Common myeloid progenitor, CD34-positive (primary cell): ENCODE measurements around the gene PGBD1.

Source experiments
- CTCF ChIA-PET: fragments of 350-600 bp; sonication (Branson Sonifier 250); formaldehyde crosslinking; loops from one replicate; lab custom pipeline; 2021; ENCODE audit warnings: antibody characterized with exemption; lab: Charles Lee
- POLR2A ChIA-PET: fragments of 350-600 bp; sonication (Branson Sonifier 250); formaldehyde crosslinking; loops from one replicate; lab custom pipeline; 2021; ENCODE audit warnings: antibody characterized with exemption; lab: Charles Lee
- DNase-seq, 3 donors: peaks; one replicate each; pipeline versions ENCODE4 v3.0.0 to v3.0.0-alpha.2; 2013
- H3K27ac ChIP-seq, 2 experiments: 1 replicate in 1 of 2; 2 replicates in 1 of 2; pipeline ENCODE4 v1.7.0; 2013; ENCODE audit warnings: inconsistent platforms in 2 of 2, low read length in 2 of 2, mild to moderate bottlenecking in 2 of 2, low read depth in 1 of 2, moderate library complexity in 1 of 2; ENCODE audit not compliant: severe bottlenecking in 2 of 2, insufficient read depth in 1 of 2, poor library complexity in 1 of 2
- H3K27me3 ChIP-seq, 5 experiments: replicated peaks in 2 of 5; 1 replicate in 3 of 5; 2 replicates in 2 of 5; pipeline versions ENCODE4 v1.6.1 to v1.7.0; 2013; ENCODE audit warnings: low read length in 4 of 5, mild to moderate bottlenecking in 2 of 5, moderate library complexity in 2 of 5, inconsistent platforms in 1 of 5; ENCODE audit not compliant: insufficient read depth in 5 of 5, control insufficient read depth in 4 of 5
- H3K36me3 ChIP-seq, 4 experiments: 1 replicate in 2 of 4; 2 replicates in 2 of 4; pipeline versions ENCODE4 v1.6.1 to v1.7.0; 2013; ENCODE audit warnings: low read length in 3 of 4, control low read depth in 1 of 4, mild to moderate bottlenecking in 1 of 4; ENCODE audit not compliant: control insufficient read depth in 4 of 4, insufficient read depth in 4 of 4
- H3K4me1 ChIP-seq, 4 experiments: 1 replicate in 3 of 4; 2 replicates in 1 of 4; pipeline versions ENCODE4 v1.6.1 to v1.7.1; 2013; ENCODE audit warnings: low read length in 3 of 4, mild to moderate bottlenecking in 3 of 4, control low read depth in 1 of 4, inconsistent platforms in 1 of 4, moderate library complexity in 1 of 4; ENCODE audit not compliant: control insufficient read depth in 4 of 4, insufficient read depth in 4 of 4; ENCODE audit errors: control extremely low read depth in 1 of 4
- H3K4me3 ChIP-seq, 7 experiments: 1 replicate in 4 of 7; 2 replicates in 3 of 7; pipeline versions ENCODE4 v1.5.1 to v1.7.0; 2013; ENCODE audit warnings: mild to moderate bottlenecking in 7 of 7, low read length in 6 of 7, moderate library complexity in 6 of 7, inconsistent platforms in 2 of 7, low read depth in 2 of 7, control low read depth in 1 of 7; ENCODE audit not compliant: insufficient read depth in 4 of 7, control insufficient read depth in 1 of 7; ENCODE audit errors: extremely low read depth in 1 of 7
- H3K9me3 ChIP-seq, 5 experiments: 1 replicate in 4 of 5; 2 replicates in 1 of 5; pipeline versions ENCODE4 v1.6.1 to v1.7.1; 2013; ENCODE audit warnings: low read length in 4 of 5, mild to moderate bottlenecking in 2 of 5, inconsistent platforms in 1 of 5, low read depth in 1 of 5, moderate library complexity in 1 of 5; ENCODE audit not compliant: control insufficient read depth in 4 of 5, insufficient read depth in 2 of 5; ENCODE audit errors: control extremely low read depth in 1 of 5
- WGBS: methylation state at CpG from one replicate; pipeline ENCODE4 v1.1.5; 2013; ENCODE audit not compliant: insufficient coverage; 5-methylcytosine and 5-hydroxymethylcytosine counted together

PGBD1 gene

DNA sequence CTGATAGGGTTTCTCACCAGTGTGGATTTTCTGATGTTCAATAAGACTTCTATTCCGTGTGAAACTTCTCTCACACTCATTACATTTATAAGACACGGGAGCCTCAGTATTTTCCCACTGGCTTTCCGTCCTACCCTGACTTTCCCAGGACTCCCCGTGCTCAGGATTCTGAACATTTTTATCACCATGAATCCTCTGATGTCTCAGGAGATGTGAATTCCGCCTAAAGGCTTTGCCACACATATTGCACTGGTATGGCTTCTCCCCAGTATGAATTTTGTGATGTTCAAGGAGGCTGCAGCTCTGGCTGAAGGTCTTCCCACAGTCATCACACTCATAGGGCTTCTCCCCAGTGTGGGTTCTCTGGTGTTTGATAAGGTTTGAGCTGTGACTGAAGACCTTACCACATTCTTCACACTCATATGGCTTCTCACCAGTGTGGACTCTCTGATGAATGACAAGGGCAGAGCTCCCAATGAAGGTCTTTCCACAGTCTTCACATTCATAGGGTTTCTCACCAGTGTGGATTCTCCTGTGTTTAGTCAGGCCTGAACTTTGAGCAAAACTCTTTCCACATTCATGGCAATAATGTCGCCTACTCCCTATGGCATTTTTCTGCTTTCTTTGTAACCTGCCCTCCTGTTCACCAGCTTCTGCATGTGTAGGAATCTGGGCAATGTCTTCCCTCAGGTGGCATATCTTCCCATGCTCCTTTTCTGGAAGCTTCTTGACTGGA, 36.0 kb upstream of the PGBD1 start:
- no peak for DNase-seq
- Histone ChIP-seq H3K27ac (no peak overlapping the region), H3K27me3 (no peaks in the 10 kb centered on the region), H3K4me3 (no peak overlapping the region), H3K9me3 (no peaks in the 10 kb centered on the region), H3K4me1 (peaks cover 0 to under 1% (median under 1%) of the 10 kb centered on the region in 4 experiments), H3K36me3 (peaks cover 13 to 50% (median 44%) of the 10 kb centered on the region in 4 experiments)
- CTCF ChIA-PET: interaction anchor here (1.1 kb wide), 1 partner anchor 11 kb away, joined by 3 read pairs; no protein-coding TSS in a partner anchor
- 96% methylated on average over 5 of the region's 6 CpGs for WGBS
- POLR2A ChIA-PET: no interaction called here

DNA sequence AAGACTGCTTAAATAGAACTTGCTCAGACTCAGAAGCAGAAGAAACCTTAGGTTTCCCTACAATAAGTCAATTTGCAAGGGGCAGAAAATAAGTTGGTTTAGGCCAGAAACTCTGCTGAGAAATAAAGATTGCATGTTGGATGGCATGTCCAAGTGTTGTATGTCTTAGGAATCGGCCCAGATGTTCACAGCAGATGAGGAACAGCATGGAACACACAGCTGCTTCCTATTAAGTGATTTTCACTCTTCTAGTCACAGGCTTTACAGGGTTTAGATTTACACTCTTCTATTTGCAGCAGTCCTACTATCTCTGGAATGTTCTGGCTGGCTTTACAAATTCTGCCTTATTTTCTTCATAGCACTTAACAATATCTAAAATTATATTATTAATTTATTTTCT, 32.5 kb upstream of the PGBD1 start:
- ChIA-PET CTCF (no interaction called here), POLR2A (no interaction called here)
- Histone ChIP-seq H3K9me3 (no peaks in the 10 kb centered on the region), H3K4me1 (peaks cover 8 to 24% (median 15%) of the 10 kb centered on the region in 4 experiments), H3K27me3 (no peaks in the 10 kb centered on the region), H3K27ac (no peak overlapping the region), H3K4me3 (no peak overlapping the region), H3K36me3 (peaks cover 13 to 48% (median 41%) of the 10 kb centered on the region in 4 experiments)
- no peak for DNase-seq
- WGBS: 100% methylated on average over 1 of the region's 1 CpG

DNA sequence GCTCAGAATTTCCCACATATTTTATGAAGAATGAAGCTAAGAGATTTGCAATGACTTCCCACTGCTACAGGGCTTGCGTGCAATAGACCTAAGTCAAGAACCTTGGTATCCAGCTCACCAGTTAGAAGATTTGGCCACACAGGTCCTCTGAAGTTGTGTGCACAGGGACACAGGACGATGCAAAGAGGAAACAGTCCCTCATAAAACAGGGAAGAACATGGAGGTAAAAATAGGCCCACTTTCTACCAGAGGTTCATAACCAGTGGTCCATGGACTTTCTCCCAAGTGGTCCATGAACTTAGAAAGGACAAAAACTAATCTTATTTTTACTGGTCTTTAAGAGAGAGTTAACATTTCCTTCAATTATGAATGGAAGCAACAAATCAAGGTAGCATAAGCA, 30.6 kb upstream of the PGBD1 start:
- H3K27ac ChIP-seq: no peak overlapping the region
- 71% methylated on average over 2 of the region's 2 CpGs for WGBS
- peak overlapping the region in 6 of 7 experiments; percentile 83 to 98 (median 92) for H3K4me3 ChIP-seq
- H3K9me3 ChIP-seq: no peaks in the 10 kb centered on the region
- H3K4me1 ChIP-seq: peaks cover 8 to 28% (median 15%) of the 10 kb centered on the region in 4 experiments
- POLR2A ChIA-PET: no interaction called here
- peaks cover 13 to 32% (median 24%) of the 10 kb centered on the region in 4 experiments for H3K36me3 ChIP-seq
- DNase-seq: no peak
- CTCF ChIA-PET: interaction anchor here (1.5 kb wide), 1 partner anchor 105 kb away, joined by 8 read pairs; no protein-coding TSS in a partner anchor
- no peaks in the 10 kb centered on the region for H3K27me3 ChIP-seq

DNA sequence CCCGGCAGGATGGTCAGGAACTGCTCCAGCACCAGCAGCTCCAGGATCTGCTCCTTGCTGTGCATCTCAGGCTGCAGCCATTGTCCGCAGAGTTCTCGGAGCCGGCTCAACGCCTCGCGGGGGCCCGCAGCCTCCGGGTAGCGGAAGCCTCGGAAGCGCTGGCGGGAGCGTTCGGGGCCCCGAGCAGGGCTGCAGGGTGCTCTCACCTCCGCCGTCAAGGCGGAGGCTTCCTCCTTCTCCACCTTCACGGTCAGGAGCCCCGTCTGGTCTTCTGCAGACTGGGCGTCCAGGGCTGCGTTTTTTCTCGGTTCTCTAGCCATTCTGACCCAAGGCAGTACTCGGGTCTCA, 29.7 kb upstream of the PGBD1 start:
- no peaks in the 10 kb centered on the region for H3K9me3 ChIP-seq
- peaks cover 8 to 23% (median 15%) of the 10 kb centered on the region in 4 experiments for H3K36me3 ChIP-seq
- no peaks in the 10 kb centered on the region for H3K27me3 ChIP-seq
- ChIA-PET CTCF (interaction anchor here (1.1 to 1.4 kb wide), 3 partner anchors 12 to 106 kb away, joined by 3 to 5 read pairs (median 4); partner anchors contain the start of gene ZSCAN26), POLR2A (interaction anchor here (1.0 to 1.1 kb wide), 4 partner anchors 14 to 84 kb away, joined by 3 to 5 read pairs (median 4); partner anchors contain the start of genes PGBD1 and ZSCAN26)
- peak in 2 of 3 donors; percentile 31 to 59 for DNase-seq
- WGBS: 0% methylated on average over 22 of the region's 25 CpGs
- peak overlapping the region; percentile 63 to 98 (median 88) for H3K4me3 ChIP-seq
- peak overlapping the region; percentile 50 to 82 for H3K27ac ChIP-seq
- peaks cover 8 to 28% (median 15%) of the 10 kb centered on the region in 4 experiments for H3K4me1 ChIP-seq

DNA sequence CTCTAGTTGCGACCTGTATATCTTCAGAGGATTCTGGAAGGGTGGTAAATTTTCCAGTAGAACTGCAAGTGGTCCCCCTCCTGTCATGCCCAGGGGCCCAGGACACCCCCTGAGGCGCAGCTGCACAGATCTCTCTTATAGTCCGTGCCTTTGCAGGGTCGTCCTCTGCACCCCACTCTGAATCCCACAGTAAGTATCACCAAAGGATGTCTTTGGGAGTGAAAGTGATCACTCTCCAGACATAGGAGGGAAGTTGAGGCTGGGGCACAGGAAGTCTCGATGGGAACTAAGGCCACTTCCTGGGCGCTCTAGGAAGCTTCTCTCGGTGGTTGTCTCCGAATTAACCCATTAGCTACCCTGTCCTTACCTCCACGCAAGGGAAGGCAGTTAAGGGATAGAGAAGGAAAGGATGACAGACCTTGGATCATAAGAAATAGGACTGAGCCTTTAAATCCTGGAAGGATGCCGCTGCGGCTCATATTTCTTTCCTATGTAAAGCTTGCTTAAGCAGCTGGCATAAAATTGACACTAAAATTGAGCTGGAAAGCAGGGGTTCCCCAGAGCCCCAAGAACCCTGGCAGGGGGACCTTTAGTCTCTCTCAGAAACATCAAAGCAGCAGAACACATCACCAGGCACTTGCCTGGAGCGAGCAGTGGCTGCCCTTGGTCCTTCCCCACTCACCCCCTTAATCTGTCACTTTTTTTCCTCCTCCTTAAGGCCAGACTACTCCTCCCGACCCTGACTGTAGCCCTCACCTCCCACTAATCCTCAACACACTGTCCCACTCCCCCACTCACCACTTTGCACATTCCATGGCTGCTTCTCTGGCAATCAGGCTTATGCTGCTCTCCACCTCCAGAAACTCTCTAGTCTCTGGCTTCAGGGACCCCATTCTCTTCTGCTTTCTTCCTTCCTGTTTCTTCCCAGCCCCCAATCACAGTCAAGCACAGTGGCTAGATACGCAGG, 29.1 kb upstream of the PGBD1 start, which contains the start of gene ZKSCAN4:
TSS of gene ZKSCAN4 (minus strand) at position 261 of the 967 bp plus-strand sequence. CDS start 289 bp downstream, outside the sequence.
- H3K4me3 ChIP-seq: peak within 1 kb of the TSS; percentile 63 to 98 (median 88)
- no peaks in the 10 kb centered on the region for H3K27me3 ChIP-seq
- peak; percentile 80 to 83 (median 81) for DNase-seq
- CTCF ChIA-PET: interaction anchor here (0.6 to 1.4 kb wide), 7 partner anchors 11 to 130 kb away, joined by 3 to 6 read pairs (median 4); partner anchors contain the start of gene ZSCAN26
- POLR2A ChIA-PET: interaction anchor here (1.0 to 1.1 kb wide), 4 partner anchors 13 to 83 kb away, joined by 3 to 5 read pairs (median 4); partner anchors contain the start of genes PGBD1 and ZSCAN26
- peaks cover 8 to 28% (median 15%) of the 10 kb centered on the region in 4 experiments for H3K4me1 ChIP-seq
- H3K36me3 ChIP-seq: peaks cover 6 to 16% (median 12%) of the 10 kb centered on the region in 4 experiments
- no peaks in the 10 kb centered on the region for H3K9me3 ChIP-seq
- 0% methylated on average over 7 of the region's 14 CpGs for WGBS
- H3K27ac ChIP-seq: peak within 1 kb of the TSS; percentile 50 to 82

DNA sequence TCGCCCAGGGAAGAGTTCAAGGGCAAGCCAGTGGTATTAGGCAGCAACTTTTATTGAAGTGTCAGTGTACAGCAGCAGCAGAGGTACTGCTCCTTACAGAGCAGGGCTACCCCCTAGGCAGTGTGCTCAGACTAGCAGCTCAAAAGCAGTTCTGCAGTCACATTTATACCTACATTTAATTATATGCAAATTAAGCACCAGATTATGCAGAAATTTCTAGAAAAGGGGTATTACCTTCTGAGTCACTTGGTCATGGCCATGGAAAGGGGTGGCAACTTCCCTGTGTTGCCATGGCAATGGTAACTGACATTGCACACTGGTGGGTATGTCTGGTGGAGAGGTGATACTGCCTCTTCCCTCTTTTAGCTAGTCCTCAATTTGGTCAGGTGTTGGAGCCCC, 27.3 kb upstream of the PGBD1 start:
- WGBS: 100% methylated on average over 1 of the region's 1 CpG
- Histone ChIP-seq H3K27me3 (no peaks in the 10 kb centered on the region), H3K36me3 (no peaks in the 10 kb centered on the region), H3K27ac (no peak overlapping the region), H3K4me3 (no peak overlapping the region), H3K9me3 (peaks cover 0 to 2% (median 0%) of the 10 kb centered on the region in 5 experiments), H3K4me1 (peaks cover 8 to 28% (median 18%) of the 10 kb centered on the region in 4 experiments)
- peak; percentile 26 to 79 (median 72) for DNase-seq
- ChIA-PET POLR2A (no interaction called here), CTCF (no interaction called here)
